ENCODE measurements around the gene EHBP1L1.

The EHBP1L1 gene

DNA sequence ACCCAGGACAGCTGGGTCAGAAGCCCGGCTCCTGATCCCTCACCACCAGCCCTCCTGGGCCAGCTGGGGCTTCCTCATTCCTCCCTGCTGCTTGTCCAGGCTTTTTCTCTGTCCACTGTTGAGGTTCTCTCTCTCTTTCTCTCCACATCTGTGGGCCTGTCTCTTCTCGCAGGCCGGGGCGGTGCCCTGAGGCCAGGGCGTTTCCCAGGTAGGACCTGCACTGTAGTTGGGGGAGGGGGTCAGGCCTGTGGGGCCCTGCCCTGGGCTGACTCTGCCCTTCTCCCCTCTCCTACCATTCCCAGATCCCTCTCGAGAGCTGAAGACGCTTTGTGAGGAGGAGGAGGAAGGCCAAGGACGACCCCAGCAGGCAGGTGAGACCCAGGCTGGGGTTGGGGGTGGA is 4.9 kb downstream of the EHBP1L1 start:
- peaks cover 56% of the 10 kb centered on the region for H3K36me3 Mint-ChIP-seq (ENCODE audit: insufficient read depth)
- ATAC-seq (replicated peaks), result no peak
- no peak overlapping the region for H3K4me3 Mint-ChIP-seq

DNA sequence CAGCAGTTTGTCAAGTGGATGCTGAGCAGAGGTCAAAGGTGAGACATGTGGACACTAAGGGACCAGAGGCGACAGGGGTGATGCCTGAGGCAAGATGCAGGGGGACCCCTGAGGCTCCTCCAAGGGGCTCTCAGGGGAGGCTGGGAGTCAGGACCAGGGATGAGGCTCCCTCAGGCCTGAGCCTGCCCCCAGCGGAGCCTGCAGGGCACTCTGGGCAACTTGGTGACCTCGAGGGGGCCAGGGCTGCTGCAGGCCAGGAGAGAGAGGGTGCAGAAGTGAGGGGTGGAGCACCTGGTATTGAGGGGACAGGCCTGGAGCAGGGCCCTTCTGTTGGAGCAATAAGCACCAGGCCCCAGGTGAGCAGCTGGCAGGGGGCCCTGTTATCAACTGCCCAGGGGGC is 6.1 kb downstream of the EHBP1L1 start:
- H3K4me3 Mint-ChIP-seq, result no peak overlapping the region
- no peak for ATAC-seq (replicated peaks)
- peak overlapping the region; percentile 82 to 87 for H3K27ac Mint-ChIP-seq
- H3K9me3 Mint-ChIP-seq, result no peaks in the 10 kb centered on the region
- H3K27me3 Mint-ChIP-seq, result no peaks in the 10 kb centered on the region
- H3K4me1 Mint-ChIP-seq (ENCODE audit: low read depth in 2 of 2), result peaks cover 36 to 38% of the 10 kb centered on the region in 2 donors
- DNase-seq, result no peak
- peaks cover 51% of the 10 kb centered on the region for H3K36me3 Mint-ChIP-seq (ENCODE audit: insufficient read depth)

More for the DNA sequence above, 4.9 kb downstream of the EHBP1L1 start:
- peaks cover 38 to 42% of the 10 kb centered on the region in 2 donors for H3K4me1 Mint-ChIP-seq (ENCODE audit: low read depth in 2 of 2)
- no peaks in the 10 kb centered on the region for H3K27me3 Mint-ChIP-seq
- no peak for DNase-seq
- H3K27ac Mint-ChIP-seq, result peak overlapping the region in 1 of 2 donors; percentile 87
- H3K9me3 Mint-ChIP-seq, result no peaks in the 10 kb centered on the region

DNA sequence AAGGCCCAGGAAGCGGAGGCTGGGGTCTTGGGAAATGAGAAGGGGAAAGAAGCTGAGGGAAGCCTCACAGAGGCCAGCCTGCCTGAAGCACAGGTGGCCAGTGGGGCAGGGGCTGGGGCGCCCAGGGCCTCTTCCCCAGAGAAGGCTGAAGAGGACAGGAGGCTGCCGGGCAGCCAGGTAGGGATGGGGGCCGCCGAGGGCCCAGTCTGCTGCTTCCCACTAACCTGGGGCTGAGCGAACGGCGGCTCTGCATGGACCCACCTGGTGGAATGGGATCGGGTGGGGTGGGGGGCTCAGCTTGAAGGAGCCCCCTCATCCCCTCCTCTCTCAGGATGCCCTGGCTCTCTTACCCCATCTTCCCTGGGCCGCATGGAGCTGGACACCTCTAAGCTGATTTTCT is 7.7 kb downstream of the EHBP1L1 start:
- H3K9me3 Mint-ChIP-seq, result no peaks in the 10 kb centered on the region
- H3K36me3 Mint-ChIP-seq (ENCODE audit: insufficient read depth), result peaks cover 44% of the 10 kb centered on the region
- peak overlapping the region; percentile 82 to 87 for H3K27ac Mint-ChIP-seq
- DNase-seq (no peak), ATAC-seq (replicated peaks) (no peak)
- no peak overlapping the region for H3K4me3 Mint-ChIP-seq
- H3K4me1 Mint-ChIP-seq (ENCODE audit: low read depth in 2 of 2), result peaks cover 37 to 38% of the 10 kb centered on the region in 2 donors
- H3K27me3 Mint-ChIP-seq, result no peaks in the 10 kb centered on the region

- no peaks in the 10 kb centered on the region for H3K27me3 Mint-ChIP-seq
- DNase-seq (no peak), ATAC-seq (replicated peaks) (no peak)
- peaks cover 46% of the 10 kb centered on the region for H3K36me3 Mint-ChIP-seq (ENCODE audit: insufficient read depth)
- H3K4me3 Mint-ChIP-seq, result no peak overlapping the region
- peaks cover 36 to 39% of the 10 kb centered on the region in 2 donors for H3K4me1 Mint-ChIP-seq (ENCODE audit: low read depth in 2 of 2)
- no peaks in the 10 kb centered on the region for H3K9me3 Mint-ChIP-seq
- no peak overlapping the region for H3K27ac Mint-ChIP-seq
Measured at GRCh38 chr11:65584106-65584505, 8.3 kb downstream of the EHBP1L1 start.

DNA sequence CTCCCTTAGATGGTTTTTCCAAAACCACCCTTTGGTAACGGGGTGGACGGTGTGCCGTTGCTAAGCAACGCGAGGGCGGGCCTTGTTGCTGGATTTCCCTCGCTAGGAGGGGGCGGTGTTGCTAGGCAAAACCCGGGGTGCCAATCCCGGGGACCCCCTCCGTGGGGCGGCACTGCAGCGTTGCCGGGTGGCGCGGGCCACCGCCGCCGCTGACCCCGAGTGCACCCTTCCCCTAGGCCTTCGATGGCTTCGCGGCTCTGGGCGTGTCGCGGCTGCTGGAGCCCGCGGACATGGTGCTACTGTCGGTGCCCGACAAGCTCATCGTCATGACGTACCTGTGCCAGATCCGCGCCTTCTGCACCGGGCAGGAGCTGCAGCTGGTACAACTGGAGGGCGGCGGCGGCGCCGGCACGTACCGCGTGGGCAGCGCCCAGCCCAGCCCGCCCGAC is 8.9 kb downstream of the EHBP1L1 start:
- peaks cover 37% of the 10 kb centered on the region in 2 donors for H3K4me1 Mint-ChIP-seq (ENCODE audit: low read depth in 2 of 2)
- no peak overlapping the region for H3K4me3 Mint-ChIP-seq
- H3K36me3 Mint-ChIP-seq (ENCODE audit: insufficient read depth), result peaks cover 42% of the 10 kb centered on the region
- ATAC-seq (replicated peaks) (no peak), DNase-seq (no peak)
- no peaks in the 10 kb centered on the region for H3K9me3 Mint-ChIP-seq
- no peaks in the 10 kb centered on the region for H3K27me3 Mint-ChIP-seq
- H3K27ac Mint-ChIP-seq, result no peak overlapping the region

DNA sequence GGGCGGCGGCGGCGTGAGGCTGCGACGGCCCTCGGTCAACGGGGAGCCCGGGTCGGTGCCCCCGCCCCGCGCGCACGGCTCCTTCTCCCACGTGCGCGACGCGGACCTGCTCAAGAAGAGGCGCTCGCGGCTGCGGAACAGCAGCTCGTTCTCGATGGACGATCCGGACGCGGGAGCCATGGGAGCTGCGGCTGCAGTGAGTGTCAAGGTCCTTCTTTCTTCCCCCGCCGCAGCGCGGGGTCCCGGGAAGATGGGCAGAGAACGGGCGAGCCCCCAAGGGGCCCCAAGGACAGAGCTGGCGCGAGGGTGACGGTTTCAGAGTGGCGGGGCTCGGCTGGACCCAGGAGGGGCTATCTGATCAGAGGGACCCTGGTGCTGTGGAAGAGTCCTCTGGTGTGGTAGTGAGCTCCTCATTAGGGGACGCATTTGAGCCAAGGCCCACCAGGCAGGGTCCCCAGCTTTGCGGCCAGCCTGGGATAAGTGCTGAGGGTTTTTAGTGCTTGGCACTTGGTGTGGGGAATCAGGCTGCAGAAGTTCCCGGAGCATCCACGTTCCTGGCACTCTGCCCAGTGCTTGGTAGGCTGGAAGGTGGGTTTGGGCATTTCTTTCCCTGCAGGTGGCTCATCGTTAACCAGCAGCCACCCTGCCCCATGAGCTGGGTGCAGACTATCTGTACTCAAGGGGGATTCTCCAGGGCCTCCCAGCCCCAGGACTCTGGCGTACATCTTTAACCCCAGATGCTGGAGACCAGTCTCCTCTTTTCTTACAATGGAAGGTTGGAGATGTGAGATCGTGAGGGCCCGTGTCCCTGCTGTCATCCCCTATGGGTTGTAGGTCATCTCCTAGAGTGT is 9.8 kb downstream of the EHBP1L1 start:
- Mint-ChIP-seq H3K4me3 (no peak overlapping the region), H3K36me3 (ENCODE audit: insufficient read depth) (peaks cover 40% of the 10 kb centered on the region), H3K27ac (peak overlapping the region; percentile 28 to 78), H3K4me1 (ENCODE audit: low read depth in 2 of 2) (peaks cover 34 to 35% of the 10 kb centered on the region in 2 donors), H3K9me3 (no peaks in the 10 kb centered on the region), H3K27me3 (no peaks in the 10 kb centered on the region)
- ATAC-seq (replicated peaks), result no peak
- DNase-seq, result no peak

DNA sequence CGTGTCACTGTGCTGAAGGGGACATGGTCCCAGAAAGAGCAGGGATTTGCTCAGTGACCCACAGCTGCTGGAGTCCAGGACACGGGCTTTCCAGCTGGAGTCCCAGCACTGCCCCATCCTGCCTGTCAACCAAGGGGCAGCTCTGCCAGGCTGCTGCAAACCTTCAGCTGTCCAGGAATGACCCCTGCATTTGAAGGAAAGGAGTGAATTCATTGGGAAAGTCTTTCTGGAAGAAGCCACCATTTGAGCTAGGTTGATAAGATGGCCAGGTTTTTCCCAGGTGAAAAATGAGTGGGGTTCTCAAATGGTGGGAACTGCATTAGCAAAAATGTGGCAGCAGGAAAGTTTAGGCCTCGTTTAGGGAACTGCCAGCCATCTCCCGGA is 10.4 kb downstream of the EHBP1L1 start:
- Mint-ChIP-seq H3K27ac (peak overlapping the region; percentile 28 to 78), H3K36me3 (ENCODE audit: insufficient read depth) (peaks cover 37% of the 10 kb centered on the region), H3K9me3 (no peaks in the 10 kb centered on the region), H3K4me3 (no peak overlapping the region), H3K27me3 (no peaks in the 10 kb centered on the region), H3K4me1 (ENCODE audit: low read depth in 2 of 2) (peaks cover 33 to 34% of the 10 kb centered on the region in 2 donors)
- ATAC-seq (replicated peaks), result no peak
- DNase-seq, result no peak

DNA sequence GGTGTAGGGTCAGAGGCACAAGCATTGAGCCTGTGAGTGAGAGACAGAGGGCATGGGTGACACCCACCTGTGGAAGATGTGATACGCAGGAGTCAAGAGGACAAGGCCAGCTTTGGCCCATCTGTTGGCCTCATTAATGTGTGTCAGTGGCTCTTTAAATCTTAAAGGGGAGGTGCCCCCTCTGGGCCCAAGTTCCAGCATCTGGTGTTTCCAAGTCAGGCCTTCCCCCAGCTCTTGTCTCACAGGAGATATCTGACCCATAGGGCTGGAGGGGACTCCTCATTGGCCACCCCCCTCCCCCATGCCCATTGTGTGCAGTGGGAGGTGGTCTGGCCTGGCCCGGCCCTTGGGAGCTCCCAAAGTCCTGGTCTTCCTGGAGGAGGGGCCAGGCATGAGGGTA is 10.8 kb downstream of the EHBP1L1 start:
- Mint-ChIP-seq H3K36me3 (ENCODE audit: insufficient read depth) (peaks cover 41% of the 10 kb centered on the region), H3K4me3 (peak overlapping the region in 1 of 2 donors; percentile 4), H3K27ac (peak overlapping the region in 1 of 2 donors; percentile 78), H3K27me3 (no peaks in the 10 kb centered on the region), H3K9me3 (no peaks in the 10 kb centered on the region), H3K4me1 (ENCODE audit: low read depth in 2 of 2) (peaks cover 32 to 33% of the 10 kb centered on the region in 2 donors)
- ATAC-seq (replicated peaks) (no peak), DNase-seq (no peak)

- DNase-seq (peak; percentile 70 to 75 (median 74)), ATAC-seq (replicated peaks) (peak; percentile 88)
- H3K36me3 Mint-ChIP-seq (ENCODE audit: insufficient read depth), result peaks cover 40% of the 10 kb centered on the region
- no peaks in the 10 kb centered on the region for H3K9me3 Mint-ChIP-seq
- H3K27ac Mint-ChIP-seq, result peak overlapping the region; percentile 88 to 94
- H3K4me3 Mint-ChIP-seq, result peak overlapping the region; percentile 64 to 66
- H3K4me1 Mint-ChIP-seq (ENCODE audit: low read depth in 2 of 2), result peaks cover 16 to 25% of the 10 kb centered on the region in 2 donors
- no peaks in the 10 kb centered on the region for H3K27me3 Mint-ChIP-seq
Measured at GRCh38 chr11:65588199-65589054, 12.6 kb downstream of the EHBP1L1 start.

GRCh38 chr11:65589444-65590239 is 13.8 kb downstream of the EHBP1L1 start:
- Mint-ChIP-seq H3K4me3 (no peak overlapping the region), H3K36me3 (ENCODE audit: insufficient read depth) (peaks cover 33% of the 10 kb centered on the region), H3K27me3 (no peaks in the 10 kb centered on the region), H3K9me3 (no peaks in the 10 kb centered on the region), H3K4me1 (ENCODE audit: low read depth in 2 of 2) (peaks cover 16 to 25% of the 10 kb centered on the region in 2 donors), H3K27ac (peak overlapping the region in 1 of 2 donors; percentile 94)
- no peak for DNase-seq
- ATAC-seq (replicated peaks), result peak; percentile 28

GRCh38 chr11:65590240-65590738 is 14.4 kb downstream of the EHBP1L1 start:
- H3K27ac Mint-ChIP-seq, result peak overlapping the region in 1 of 2 donors; percentile 73
- ATAC-seq (replicated peaks) (no peak), DNase-seq (no peak)
- H3K9me3 Mint-ChIP-seq, result no peaks in the 10 kb centered on the region
- H3K36me3 Mint-ChIP-seq (ENCODE audit: insufficient read depth), result peaks cover 33% of the 10 kb centered on the region
- peaks cover 21 to 30% of the 10 kb centered on the region in 2 donors for H3K4me1 Mint-ChIP-seq (ENCODE audit: low read depth in 2 of 2)
- no peaks in the 10 kb centered on the region for H3K27me3 Mint-ChIP-seq
- H3K4me3 Mint-ChIP-seq, result no peak overlapping the region

DNA sequence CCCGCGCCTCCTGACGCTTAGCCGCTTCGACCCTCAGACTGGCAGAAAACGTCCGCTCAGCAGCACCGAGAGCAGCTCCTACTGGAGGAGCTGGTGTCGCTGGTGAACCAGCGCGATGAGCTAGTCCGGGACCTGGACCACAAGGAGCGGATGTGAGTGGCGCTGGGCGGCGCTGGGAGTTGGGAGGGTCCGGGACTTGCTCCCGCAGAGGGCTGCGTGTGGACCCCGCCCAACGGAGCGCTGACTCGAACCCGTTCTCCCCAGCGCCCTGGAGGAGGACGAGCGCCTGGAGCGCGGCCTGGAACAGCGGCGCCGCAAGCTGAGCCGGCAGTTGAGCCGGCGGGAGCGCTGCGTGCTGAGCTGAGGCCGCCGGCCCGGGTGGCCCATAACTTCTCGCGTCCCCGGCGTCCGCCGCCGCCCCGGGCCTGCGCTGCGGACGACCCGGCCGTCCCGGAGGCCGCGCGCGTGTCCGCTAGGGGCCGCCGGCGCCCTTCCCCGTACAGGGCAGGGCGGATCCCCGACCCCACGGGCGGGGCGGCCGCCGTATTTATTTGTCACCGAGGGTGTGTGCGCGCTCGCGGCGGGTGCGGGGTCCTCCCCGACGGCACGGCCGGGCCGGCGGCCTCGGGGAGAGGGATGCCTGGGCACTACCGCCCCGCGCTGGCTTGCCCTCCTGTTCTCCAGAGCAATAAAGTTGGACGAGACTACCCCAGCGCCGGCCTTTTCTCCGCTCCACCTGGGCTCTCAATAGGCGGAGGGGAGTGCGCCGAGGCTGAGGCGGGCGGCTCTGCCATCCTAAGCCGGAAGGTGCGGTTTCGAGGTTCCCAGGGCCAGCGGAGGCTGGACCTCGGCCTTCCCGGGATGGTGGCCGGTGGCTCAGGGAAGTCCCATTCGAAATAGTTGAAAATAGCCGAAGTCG is 16.3 kb downstream of the EHBP1L1 start:
- H3K27me3 Mint-ChIP-seq, result no peaks in the 10 kb centered on the region
- DNase-seq, result no peak

More for the DNA sequence above, 16.3 kb downstream of the EHBP1L1 start:
- H3K9me3 Mint-ChIP-seq, result no peaks in the 10 kb centered on the region
- H3K36me3 Mint-ChIP-seq (ENCODE audit: insufficient read depth), result peaks cover 29% of the 10 kb centered on the region
- H3K27ac Mint-ChIP-seq, result no peak overlapping the region
- H3K4me1 Mint-ChIP-seq (ENCODE audit: low read depth in 2 of 2), result peaks cover 26 to 29% of the 10 kb centered on the region in 2 donors
- no peak overlapping the region for H3K4me3 Mint-ChIP-seq
- no peak for ATAC-seq (replicated peaks)
